ENCODE results near the gene GZMM. TPM values are rescaled to one million over a fixed set of nuclear protein-coding genes. Genes with fewer than 3 reads are reported as not detected.

The GZMM gene
- total and polyA plus RNA-seq, 2 of the 13 experiments (the other 11 are each of a cell fraction or from before 2014, with no cell fraction given), result 0.07 TPM; not detected in 1

DNA sequence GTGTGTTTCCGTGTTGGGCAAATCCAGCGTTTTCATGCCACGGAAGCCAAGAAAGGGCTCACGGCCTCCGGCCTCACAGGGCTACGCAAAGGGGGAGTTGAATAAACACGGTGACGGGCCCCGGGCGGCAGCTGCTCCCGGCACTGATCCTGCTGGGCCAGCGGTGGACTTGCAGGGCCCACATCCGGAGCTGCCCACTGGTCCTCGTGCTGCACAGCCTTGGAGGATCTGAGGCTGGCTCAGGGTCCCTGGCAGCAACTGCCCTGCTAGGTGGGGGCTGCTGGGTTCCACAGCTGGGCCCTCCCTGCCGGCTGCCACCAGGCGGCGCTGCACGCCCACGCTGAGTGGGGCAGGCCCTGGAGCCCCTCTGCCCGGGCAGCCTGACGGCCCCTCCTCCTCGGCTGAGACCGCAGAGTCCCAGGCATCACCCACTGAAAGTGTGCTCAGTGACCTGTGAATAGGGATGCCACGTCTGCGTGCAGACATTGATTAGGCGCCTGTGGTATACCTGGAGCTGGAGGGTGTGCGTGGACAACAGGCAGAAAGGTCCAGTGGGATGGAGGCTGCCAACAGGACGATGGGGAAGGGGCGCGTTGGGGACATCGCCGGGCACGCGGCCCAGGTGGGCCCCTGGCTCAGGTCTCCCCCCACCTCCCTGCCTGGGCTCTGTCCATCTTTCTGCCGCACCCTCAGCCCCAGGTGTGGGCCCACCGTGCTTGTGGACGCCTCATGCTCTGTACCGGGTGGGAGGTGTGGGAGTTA is 40.6 kb downstream of the GZMM start:
- Histone ChIP-seq H3K9me3 (ENCODE audit: low read length) (no peaks in the 10 kb centered on the region), H3K27me3 (ENCODE audit: control insufficient read depth in 1 of 2, insufficient read depth in 2 of 2, low read length in 2 of 2) (peaks cover 5 to 20% of the 10 kb centered on the region in 2 experiments), H3K4me2 (ENCODE audit: low read depth, low read length) (no peak overlapping the region), H2AFZ (ENCODE audit: low read length) (no peak overlapping the region), H3K9ac (ENCODE audit: insufficient read depth, low read depth, low read length) (no peak overlapping the region), H4K20me1 (ENCODE audit: insufficient read depth, low read length) (peaks cover 56% of the 10 kb centered on the region), H3K4me3 (replicated peaks in 1 of 3; ENCODE audit: insufficient read depth in 1 of 3, low read depth in 2 of 3, low read length in 3 of 3) (no peak overlapping the region), H3K4me1 (ENCODE audit: insufficient read depth, low read length) (peaks cover 35% of the 10 kb centered on the region), H3K36me3 (replicated peaks in 1 of 2; ENCODE audit: control insufficient read depth in 1 of 2, insufficient read depth in 2 of 2, low read length in 2 of 2) (peaks cover 19 to 28% of the 10 kb centered on the region in 2 experiments; a peak in 4 of 5 replicates), H3K79me2 (ENCODE audit: insufficient read depth, low read length) (peaks cover 6% of the 10 kb centered on the region), H3K27ac (ENCODE audit: extremely low read length, insufficient read depth, low read length) (no peak overlapping the region)
- in situ Hi-C loops (cut with HindIII; ENCODE audit: extremely low pct_ligation_motif_present, low pct_unique_long_range_greater_than_20kb), result loop anchor here (5.0 to 10.0 kb wide), 2 partner anchors 32 to 150 kb away; no protein-coding TSS in a partner anchor
- ChIA-PET CTCF (ENCODE audit: low intra/inter-chr PET ratio, low total read pairs) (interaction anchor here (1.2 to 2.4 kb wide), 3 partner anchors 21 to 80 kb away, joined by 3 to 9 read pairs (median 4); no protein-coding TSS in a partner anchor), POLR2A (interaction anchor here (1.2 to 3.9 kb wide), 3 partner anchors 10 to 28 kb away, joined by 7 to 16 read pairs (median 11); partner anchors contain the start of gene BSG)
- FAIRE-seq, result no peak
- intact Hi-C loops (cut with micrococcal nuclease; ENCODE audit: unreplicated experiment), result loop anchor here (10.0 kb wide), 1 partner anchor 80 kb away; the partner anchor contains the start of gene RNF126
- BruUV-seq (replicated peaks), result no TSS peak
- ATAC-seq, result peak; percentile 61
- no peak for DNase-seq (ENCODE audit: low spot score)
- 33% methylated on average over 18 of the region's 38 CpGs for WGBS (ENCODE audit: low lambda C conversion rate)
- TF ChIP-seq ZNF709 (CRISPR knock-in tag; IDR thresholded peaks at IDR 0.05) (peak; percentile 69; the same call in 1 of the 2 replicates), DNMT1 (CRISPR knock-in tag; IDR thresholded peaks at IDR 0.05) (0 out of 2 replicates have a peak, but pooled peaks have one; percentile 16), SAP130 (CRISPR knock-in tag; IDR thresholded peaks at IDR 0.05; ENCODE audit: low read depth) (peak; percentile 26; the same call in 1 of the 2 replicates), ZNF724P (CRISPR knock-in tag; IDR thresholded peaks at IDR 0.05; ENCODE audit: borderline replicate concordance) (peak; percentile 65; the same call in 1 of the 2 replicates), TBX2 (CRISPR knock-in tag; IDR thresholded peaks at IDR 0.05; ENCODE audit: borderline replicate concordance) (peak; percentile 67), ZNF563 (CRISPR knock-in tag; IDR thresholded peaks at IDR 0.05) (peak; percentile 93), ZMYM2 (CRISPR knock-in tag; IDR thresholded peaks at IDR 0.05) (no peak), TARDBP (CRISPR knock-in tag; IDR thresholded peaks at IDR 0.05) (peak; percentile 68; the same call in 1 of the 2 replicates), ZKSCAN8 (CRISPR knock-in tag; IDR thresholded peaks at IDR 0.05; ENCODE audit: borderline replicate concordance) (peak; percentile 100), NCOA5 (CRISPR knock-in tag; IDR thresholded peaks at IDR 0.05) (peak; percentile 74), MED1 (CRISPR knock-in tag; IDR thresholded peaks at IDR 0.05) (peak; percentile 56)
- TF ChIP-seq, protein P1, sequence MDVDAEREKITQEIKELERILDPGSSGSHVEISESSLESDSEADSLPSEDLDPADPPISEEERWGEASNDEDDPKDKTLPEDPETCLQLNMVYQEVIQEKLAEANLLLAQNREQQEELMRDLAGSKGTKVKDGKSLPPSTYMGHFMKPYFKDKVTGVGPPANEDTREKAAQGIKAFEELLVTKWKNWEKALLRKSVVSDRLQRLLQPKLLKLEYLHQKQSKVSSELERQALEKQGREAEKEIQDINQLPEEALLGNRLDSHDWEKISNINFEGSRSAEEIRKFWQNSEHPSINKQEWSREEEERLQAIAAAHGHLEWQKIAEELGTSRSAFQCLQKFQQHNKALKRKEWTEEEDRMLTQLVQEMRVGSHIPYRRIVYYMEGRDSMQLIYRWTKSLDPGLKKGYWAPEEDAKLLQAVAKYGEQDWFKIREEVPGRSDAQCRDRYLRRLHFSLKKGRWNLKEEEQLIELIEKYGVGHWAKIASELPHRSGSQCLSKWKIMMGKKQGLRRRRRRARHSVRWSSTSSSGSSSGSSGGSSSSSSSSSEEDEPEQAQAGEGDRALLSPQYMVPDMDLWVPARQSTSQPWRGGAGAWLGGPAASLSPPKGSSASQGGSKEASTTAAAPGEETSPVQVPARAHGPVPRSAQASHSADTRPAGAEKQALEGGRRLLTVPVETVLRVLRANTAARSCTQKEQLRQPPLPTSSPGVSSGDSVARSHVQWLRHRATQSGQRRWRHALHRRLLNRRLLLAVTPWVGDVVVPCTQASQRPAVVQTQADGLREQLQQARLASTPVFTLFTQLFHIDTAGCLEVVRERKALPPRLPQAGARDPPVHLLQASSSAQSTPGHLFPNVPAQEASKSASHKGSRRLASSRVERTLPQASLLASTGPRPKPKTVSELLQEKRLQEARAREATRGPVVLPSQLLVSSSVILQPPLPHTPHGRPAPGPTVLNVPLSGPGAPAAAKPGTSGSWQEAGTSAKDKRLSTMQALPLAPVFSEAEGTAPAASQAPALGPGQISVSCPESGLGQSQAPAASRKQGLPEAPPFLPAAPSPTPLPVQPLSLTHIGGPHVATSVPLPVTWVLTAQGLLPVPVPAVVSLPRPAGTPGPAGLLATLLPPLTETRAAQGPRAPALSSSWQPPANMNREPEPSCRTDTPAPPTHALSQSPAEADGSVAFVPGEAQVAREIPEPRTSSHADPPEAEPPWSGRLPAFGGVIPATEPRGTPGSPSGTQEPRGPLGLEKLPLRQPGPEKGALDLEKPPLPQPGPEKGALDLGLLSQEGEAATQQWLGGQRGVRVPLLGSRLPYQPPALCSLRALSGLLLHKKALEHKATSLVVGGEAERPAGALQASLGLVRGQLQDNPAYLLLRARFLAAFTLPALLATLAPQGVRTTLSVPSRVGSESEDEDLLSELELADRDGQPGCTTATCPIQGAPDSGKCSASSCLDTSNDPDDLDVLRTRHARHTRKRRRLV (CRISPR knock-in tag; IDR thresholded peaks at IDR 0.05), result peak; percentile 37; the same call in 1 of the 2 replicates
- TF ChIP-seq, protein P2, sequence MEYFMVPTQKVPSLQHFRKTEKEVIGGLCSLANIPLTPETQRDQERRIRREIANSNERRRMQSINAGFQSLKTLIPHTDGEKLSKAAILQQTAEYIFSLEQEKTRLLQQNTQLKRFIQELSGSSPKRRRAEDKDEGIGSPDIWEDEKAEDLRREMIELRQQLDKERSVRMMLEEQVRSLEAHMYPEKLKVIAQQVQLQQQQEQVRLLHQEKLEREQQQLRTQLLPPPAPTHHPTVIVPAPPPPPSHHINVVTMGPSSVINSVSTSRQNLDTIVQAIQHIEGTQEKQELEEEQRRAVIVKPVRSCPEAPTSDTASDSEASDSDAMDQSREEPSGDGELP (IDR thresholded peaks at IDR 0.05; ENCODE audit: borderline replicate concordance, low read depth), result peak; percentile 77; the same call in 1 of the 2 replicates
- TF ChIP-seq, protein P3, sequence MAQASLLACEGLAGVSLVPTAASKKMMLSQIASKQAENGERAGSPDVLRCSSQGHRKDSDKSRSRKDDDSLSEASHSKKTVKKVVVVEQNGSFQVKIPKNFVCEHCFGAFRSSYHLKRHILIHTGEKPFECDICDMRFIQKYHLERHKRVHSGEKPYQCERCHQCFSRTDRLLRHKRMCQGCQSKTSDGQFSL (CRISPR knock-in tag; IDR thresholded peaks at IDR 0.05), result peak; percentile 50; the same call in 1 of the 2 replicates
- TF ChIP-seq, protein P4, sequence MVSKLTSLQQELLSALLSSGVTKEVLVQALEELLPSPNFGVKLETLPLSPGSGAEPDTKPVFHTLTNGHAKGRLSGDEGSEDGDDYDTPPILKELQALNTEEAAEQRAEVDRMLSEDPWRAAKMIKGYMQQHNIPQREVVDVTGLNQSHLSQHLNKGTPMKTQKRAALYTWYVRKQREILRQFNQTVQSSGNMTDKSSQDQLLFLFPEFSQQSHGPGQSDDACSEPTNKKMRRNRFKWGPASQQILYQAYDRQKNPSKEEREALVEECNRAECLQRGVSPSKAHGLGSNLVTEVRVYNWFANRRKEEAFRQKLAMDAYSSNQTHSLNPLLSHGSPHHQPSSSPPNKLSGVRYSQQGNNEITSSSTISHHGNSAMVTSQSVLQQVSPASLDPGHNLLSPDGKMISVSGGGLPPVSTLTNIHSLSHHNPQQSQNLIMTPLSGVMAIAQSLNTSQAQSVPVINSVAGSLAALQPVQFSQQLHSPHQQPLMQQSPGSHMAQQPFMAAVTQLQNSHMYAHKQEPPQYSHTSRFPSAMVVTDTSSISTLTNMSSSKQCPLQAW (CRISPR knock-in tag; IDR thresholded peaks at IDR 0.05), result peak; percentile 89

Data from HepG2 (cell line).